ENCODE measurements around the gene DPY30.

DPY30 gene

GRCh38 chr2:32039447-32040219, at the start of gene DPY30:
DPY30 (minus strand) TSS chr2:32039805; CDS start chr2:32039456, 349 bp downstream.
- H3K4me3 Mint-ChIP-seq = peak within 1 kb of the TSS; percentile 88 to 91 (median 88)
- H3K27ac Mint-ChIP-seq = peak within 1 kb of the TSS; percentile 95 to 99 (median 98)
- no peaks in the 10 kb centered on the region for H3K4me1 Mint-ChIP-seq
- TF ChIP-seq, protein P1, sequence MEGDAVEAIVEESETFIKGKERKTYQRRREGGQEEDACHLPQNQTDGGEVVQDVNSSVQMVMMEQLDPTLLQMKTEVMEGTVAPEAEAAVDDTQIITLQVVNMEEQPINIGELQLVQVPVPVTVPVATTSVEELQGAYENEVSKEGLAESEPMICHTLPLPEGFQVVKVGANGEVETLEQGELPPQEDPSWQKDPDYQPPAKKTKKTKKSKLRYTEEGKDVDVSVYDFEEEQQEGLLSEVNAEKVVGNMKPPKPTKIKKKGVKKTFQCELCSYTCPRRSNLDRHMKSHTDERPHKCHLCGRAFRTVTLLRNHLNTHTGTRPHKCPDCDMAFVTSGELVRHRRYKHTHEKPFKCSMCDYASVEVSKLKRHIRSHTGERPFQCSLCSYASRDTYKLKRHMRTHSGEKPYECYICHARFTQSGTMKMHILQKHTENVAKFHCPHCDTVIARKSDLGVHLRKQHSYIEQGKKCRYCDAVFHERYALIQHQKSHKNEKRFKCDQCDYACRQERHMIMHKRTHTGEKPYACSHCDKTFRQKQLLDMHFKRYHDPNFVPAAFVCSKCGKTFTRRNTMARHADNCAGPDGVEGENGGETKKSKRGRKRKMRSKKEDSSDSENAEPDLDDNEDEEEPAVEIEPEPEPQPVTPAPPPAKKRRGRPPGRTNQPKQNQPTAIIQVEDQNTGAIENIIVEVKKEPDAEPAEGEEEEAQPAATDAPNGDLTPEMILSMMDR (IDR thresholded peaks at IDR 0.05; ENCODE audit: unreplicated experiment in 3 of 3) = no peak
- H3K27me3 Mint-ChIP-seq (ENCODE audit: low read depth) = no peaks in the 10 kb centered on the region
- peaks cover 6% of the 10 kb centered on the region for H3K36me3 Mint-ChIP-seq (ENCODE audit: low read depth)
- no peaks in the 10 kb centered on the region for H3K9me3 Mint-ChIP-seq

DNA sequence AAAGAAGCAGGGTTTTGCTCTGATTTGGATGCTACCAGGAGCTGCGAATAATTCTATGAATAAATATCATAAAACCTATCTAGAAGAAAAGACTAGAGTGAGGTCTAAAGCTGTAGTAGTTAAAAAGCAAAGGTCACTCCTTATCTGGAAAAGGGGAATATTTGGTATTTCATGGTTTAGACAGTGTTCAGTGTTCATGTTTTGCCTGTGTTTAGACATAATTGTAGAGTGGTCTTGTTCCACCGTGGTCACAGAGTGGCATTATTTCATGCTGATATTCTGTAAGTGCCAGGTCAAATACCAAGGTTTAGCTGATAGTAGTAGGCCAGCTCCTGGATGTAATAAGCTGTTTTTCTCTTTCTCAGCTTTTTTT, 34.5 kb upstream of the DPY30 start:
- Mint-ChIP-seq H3K4me1 (peaks cover 15% of the 10 kb centered on the region), H3K27me3 (ENCODE audit: low read depth) (no peaks in the 10 kb centered on the region), H3K4me3 (no peak overlapping the region), H3K9me3 (no peaks in the 10 kb centered on the region), H3K36me3 (ENCODE audit: low read depth) (peaks cover 23% of the 10 kb centered on the region), H3K27ac (peak overlapping the region; percentile 20 to 85 (median 24))
- TF ChIP-seq, protein P1 (IDR thresholded peaks at IDR 0.05; ENCODE audit: unreplicated experiment in 3 of 3) = no peak

GRCh38 chr2:32067549-32067948, 27.9 kb upstream of the DPY30 start:
- Mint-ChIP-seq H3K9me3 (no peaks in the 10 kb centered on the region), H3K27me3 (ENCODE audit: low read depth) (no peaks in the 10 kb centered on the region), H3K4me1 (peaks cover 15% of the 10 kb centered on the region), H3K4me3 (peak overlapping the region in 1 of 3 experiments; percentile 51), H3K27ac (no peak overlapping the region), H3K36me3 (ENCODE audit: low read depth) (peaks cover 14% of the 10 kb centered on the region)
- TF ChIP-seq, protein P1 (IDR thresholded peaks at IDR 0.05; ENCODE audit: unreplicated experiment in 3 of 3) = no peak

DNA sequence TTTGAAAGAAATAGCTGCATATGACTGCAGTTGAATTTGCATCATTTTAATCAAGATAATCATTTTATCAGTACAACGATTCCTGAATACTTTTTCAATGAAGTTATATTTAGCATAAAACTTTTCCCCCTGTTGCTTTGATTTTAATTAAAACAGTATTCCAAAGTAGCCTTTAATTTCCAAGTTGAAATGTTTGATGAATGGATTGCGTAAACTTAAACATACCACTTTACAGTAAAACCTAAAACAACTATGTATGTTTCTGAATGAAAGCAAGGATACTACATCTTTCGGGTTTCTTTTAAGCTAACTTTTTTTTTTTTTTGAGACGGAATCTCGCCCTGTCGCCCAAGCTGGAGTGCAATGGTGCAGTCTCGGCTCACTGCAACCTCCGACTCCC, 25.1 kb upstream of the DPY30 start:
- TF ChIP-seq, protein P1 (IDR thresholded peaks at IDR 0.05; ENCODE audit: unreplicated experiment in 3 of 3) = no peak
- H3K27me3 Mint-ChIP-seq (ENCODE audit: low read depth) = no peaks in the 10 kb centered on the region
- H3K4me3 Mint-ChIP-seq = peak overlapping the region; percentile 99 to 100 (median 99)
- H3K27ac Mint-ChIP-seq = peak overlapping the region in 2 of 3 experiments; percentile 84 to 99
- no peaks in the 10 kb centered on the region for H3K9me3 Mint-ChIP-seq
- no peaks in the 10 kb centered on the region for H3K36me3 Mint-ChIP-seq (ENCODE audit: low read depth)
- peaks cover 14% of the 10 kb centered on the region for H3K4me1 Mint-ChIP-seq

DNA sequence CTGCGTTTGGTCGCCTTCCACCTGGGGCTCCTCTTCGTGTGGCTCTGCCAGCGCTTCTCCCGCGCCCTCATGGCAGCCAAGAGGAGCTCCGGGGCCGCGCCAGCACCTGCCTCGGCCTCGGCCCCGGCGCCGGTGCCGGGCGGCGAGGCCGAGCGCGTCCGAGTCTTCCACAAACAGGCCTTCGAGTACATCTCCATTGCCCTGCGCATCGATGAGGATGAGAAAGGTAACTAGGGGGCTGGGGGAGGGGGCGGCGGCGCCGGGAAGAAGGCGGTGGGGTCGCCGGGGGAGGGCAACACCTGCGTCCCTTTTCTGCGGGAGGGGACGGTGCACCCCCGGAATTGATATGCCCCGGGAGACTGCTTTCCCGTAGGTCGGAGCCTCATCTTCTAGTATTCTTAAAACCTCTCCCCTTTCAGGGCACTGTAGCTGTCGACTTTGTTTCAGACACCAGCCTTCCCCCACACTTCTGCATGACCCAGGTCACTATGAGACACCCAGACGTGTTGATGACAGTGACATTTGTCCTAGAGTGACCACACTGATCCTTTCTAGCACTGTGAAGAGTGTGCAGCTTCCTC, 24.5 kb upstream of the DPY30 start:
- H3K36me3 Mint-ChIP-seq (ENCODE audit: low read depth) = no peaks in the 10 kb centered on the region
- H3K9me3 Mint-ChIP-seq = no peaks in the 10 kb centered on the region
- peak overlapping the region; percentile 84 to 99 (median 99) for H3K27ac Mint-ChIP-seq
- peaks cover 14% of the 10 kb centered on the region for H3K4me1 Mint-ChIP-seq
- H3K27me3 Mint-ChIP-seq (ENCODE audit: low read depth) = no peaks in the 10 kb centered on the region
- H3K4me3 Mint-ChIP-seq = peak overlapping the region; percentile 99 to 100 (median 99)
- TF ChIP-seq, protein P1 (IDR thresholded peaks at IDR 0.05; ENCODE audit: unreplicated experiment in 3 of 3) = no peak
